HG02571 (cell line): Measurements from ENCODE around the gene BEX5.
A peak's percentile ranks its signal among the peaks of the same experiment; 100 is the strongest.
"Not testable (repeated sequence)": the region's sequence is repeated elsewhere in the genome, so short reads cannot be mapped to it uniquely, and the experiment has no call there.

ENCODE experiments used
- ATAC-seq: cut with Tn5 transposase; IDR thresholded peaks from one replicate; pipeline ENCODE4 v1.9.1; 2021; ENCODE audit warnings: mild to moderate bottlenecking, moderate library complexity; ENCODE audit not compliant: unreplicated experiment

BEX5 gene

GRCh38 chrX:102155806-102156179, at the start of gene BEX5:
TSS of gene BEX5 (minus strand) at chrX:102155977. CDS start at chrX:102154265, 1,712 bp downstream.
- peak; percentile 82 for ATAC-seq

GRCh38 chrX:102185967-102186720, 30.4 kb upstream of the BEX5 start:
- ATAC-seq = no peak

- peak; percentile 28 for ATAC-seq
Measured at GRCh38 chrX:102154900-102155805, 624 bp downstream of the BEX5 start.

- ATAC-seq = no peak
Measured at GRCh38 chrX:102154218-102154860, 1.4 kb downstream of the BEX5 start.

- not testable (repeated sequence) for ATAC-seq
Measured at GRCh38 chrX:102142274-102142673, 13.5 kb downstream of the BEX5 start, which contains the start of gene TCEAL6. TSS of gene TCEAL6 (minus strand) at chrX:102142481.

GRCh38 chrX:102141631-102142030, 14.1 kb downstream of the BEX5 start:
- ATAC-seq = not testable (repeated sequence)

GRCh38 chrX:102140876-102141275, 14.9 kb downstream of the BEX5 start:
- not testable (repeated sequence) for ATAC-seq

- ATAC-seq = no peak
Measured at GRCh38 chrX:102138064-102138463, 17.7 kb downstream of the BEX5 start.

GRCh38 chrX:102129473-102129872, 26.3 kb downstream of the BEX5 start:
- no peak for ATAC-seq

- no peak for ATAC-seq
Measured at GRCh38 chrX:102126863-102127262, 28.9 kb downstream of the BEX5 start.

GRCh38 chrX:102126080-102126818, 29.5 kb downstream of the BEX5 start:
- ATAC-seq = not testable (repeated sequence)

- ATAC-seq = not testable (repeated sequence)
Measured at GRCh38 chrX:102125436-102125835, 30.3 kb downstream of the BEX5 start, which contains the start of gene TCEAL2. TSS of gene TCEAL2 (plus strand) at chrX:102125679. CDS start at chrX:102126831, 1,152 bp downstream.

- not testable (repeated sequence) for ATAC-seq
Measured at GRCh38 chrX:102125014-102125413, 30.8 kb downstream of the BEX5 start.

- ATAC-seq = no peak
Measured at GRCh38 chrX:102115748-102116147, 40.0 kb downstream of the BEX5 start.

GRCh38 chrX:102113367-102113766, 42.4 kb downstream of the BEX5 start:
- ATAC-seq = no peak
